ENCODE measurements around the gene RNF151. TPM values are rescaled to one million over a fixed set of nuclear protein-coding genes. Genes with fewer than 3 reads are reported as not detected.

The RNF151 gene
- total and polyA plus RNA-seq, 7 donors: not detected

GRCh38 chr16:1998360-1998835 lies 31.7 kb downstream of the RNF151 start:
- no peak for ATAC-seq
- Histone ChIP-seq H3K9me3 (no peaks in the 10 kb centered on the region), H3K27ac (peak overlapping the region; percentile 63), H3K36me3 (ENCODE audit: insufficient read depth in 1 of 2, low read depth in 1 of 2) (peaks cover 8 to 61% of the 10 kb centered on the region in 2 donors), H3K4me1 (peaks cover 20% of the 10 kb centered on the region), H3K27me3 (ENCODE audit: insufficient read depth in 3 of 3, low read length in 2 of 3) (no peaks in the 10 kb centered on the region), H3K4me3 (no peak overlapping the region)
- intact Hi-C loops (cut with DNase I): no loop called here
- WGBS, 3 donors: 79 to 89% (median 81%) methylated on average over 27 of the region's 27 CpGs
- no peak for DNase-seq
- TF ChIP-seq CTCF (IDR thresholded peaks at IDR 0.05): no peak

GRCh38 chr16:1998852-1999801 lies 32.5 kb downstream of the RNF151 start:
- WGBS, 3 donors: 89 to 93% (median 92%) methylated on average over 35 to 39 of the region's 39 CpGs
- peaks cover 8 to 63% of the 10 kb centered on the region in 2 donors for H3K36me3 ChIP-seq (ENCODE audit: insufficient read depth in 1 of 2, low read depth in 1 of 2)
- H3K4me1 ChIP-seq: peaks cover 27% of the 10 kb centered on the region
- intact Hi-C loops (cut with DNase I): no loop called here
- ATAC-seq: no peak
- H3K4me3 ChIP-seq: no peak overlapping the region
- H3K27ac ChIP-seq: peak overlapping the region; percentile 63
- peak in 1 of 2 donors; percentile 21 for DNase-seq
- TF ChIP-seq CTCF (IDR thresholded peaks at IDR 0.05): no peak
- H3K27me3 ChIP-seq (ENCODE audit: insufficient read depth in 3 of 3, low read length in 2 of 3): no peaks in the 10 kb centered on the region
- H3K9me3 ChIP-seq: no peaks in the 10 kb centered on the region

- intact Hi-C loops (cut with DNase I): no loop called here
- no peak for TF ChIP-seq CTCF (IDR thresholded peaks at IDR 0.05)
- peaks cover 8 to 63% of the 10 kb centered on the region in 2 donors for H3K36me3 ChIP-seq (ENCODE audit: insufficient read depth in 1 of 2, low read depth in 1 of 2)
- no peak overlapping the region for H3K4me3 ChIP-seq
- H3K4me1 ChIP-seq: peaks cover 36% of the 10 kb centered on the region
- no peaks in the 10 kb centered on the region for H3K27me3 ChIP-seq (ENCODE audit: insufficient read depth in 3 of 3, low read length in 2 of 3)
- no peaks in the 10 kb centered on the region for H3K9me3 ChIP-seq
- H3K27ac ChIP-seq: no peak overlapping the region
- WGBS, 3 donors: 72 to 81% (median 76%) methylated on average over 20 to 28 of the region's 28 CpGs
- no peak for ATAC-seq
- peak in 1 of 2 donors; percentile 54 for DNase-seq
Measured at GRCh38 chr16:1999866-2000514, 33.3 kb downstream of the RNF151 start.

- DNase-seq: no peak
- no peak for TF ChIP-seq CTCF (IDR thresholded peaks at IDR 0.05)
- H3K4me1 ChIP-seq: peaks cover 46% of the 10 kb centered on the region
- peaks cover 8 to 63% of the 10 kb centered on the region in 2 donors for H3K36me3 ChIP-seq (ENCODE audit: insufficient read depth in 1 of 2, low read depth in 1 of 2)
- no peak for ATAC-seq
- H3K9me3 ChIP-seq: no peaks in the 10 kb centered on the region
- WGBS, 3 donors: 93 to 95% (median 95%) methylated on average over 17 to 19 of the region's 19 CpGs
- H3K27me3 ChIP-seq (ENCODE audit: insufficient read depth in 3 of 3, low read length in 2 of 3): no peaks in the 10 kb centered on the region
- no peak overlapping the region for H3K27ac ChIP-seq
- intact Hi-C loops (cut with DNase I): no loop called here
- no peak overlapping the region for H3K4me3 ChIP-seq
Measured at GRCh38 chr16:2001035-2001434, 34.4 kb downstream of the RNF151 start.

Measured in psoas muscle (tissue), 8 donors.